Duodenal mucosa (tissue), 2 donors: ENCODE results near the gene FBXO30.

ENCODE experiments used
- H3K27ac ChIP-seq: one replicate; pipeline ENCODE4 v1.7.0; 2013; ENCODE audit warnings: low read depth, low read length
- H3K27me3 ChIP-seq, 2 donors: one replicate each; pipeline ENCODE4 v1.7.0; 2013; ENCODE audit warnings: low read length in 2 of 2, control low read depth in 1 of 2; ENCODE audit not compliant: insufficient read depth in 2 of 2, control insufficient read depth in 1 of 2
- H3K36me3 ChIP-seq, 2 donors: one replicate each; pipeline ENCODE4 v1.7.0; 2013; ENCODE audit warnings: low read length in 2 of 2, control low read depth in 1 of 2; ENCODE audit not compliant: insufficient read depth in 2 of 2, control insufficient read depth in 1 of 2
- H3K4me1 ChIP-seq, 2 donors: one replicate each; pipeline ENCODE4 v1.7.0; 2013; ENCODE audit warnings: low read length in 2 of 2, control low read depth in 1 of 2; ENCODE audit not compliant: insufficient read depth in 2 of 2, control insufficient read depth in 1 of 2
- H3K4me3 ChIP-seq, 2 donors: one replicate each; pipeline ENCODE4 v1.7.0; 2013; ENCODE audit warnings: low read length in 2 of 2, low read depth in 1 of 2
- H3K9ac ChIP-seq, 2 donors: one replicate each; pipeline ENCODE4 v1.7.0; 2013; ENCODE audit warnings: low read length in 2 of 2, low read depth in 1 of 2
- H3K9me3 ChIP-seq, 2 donors: one replicate each; pipeline ENCODE4 v1.7.0; 2013; ENCODE audit warnings: low read length in 2 of 2, control low read depth in 1 of 2; ENCODE audit not compliant: control insufficient read depth in 1 of 2

FBXO30 gene

DNA sequence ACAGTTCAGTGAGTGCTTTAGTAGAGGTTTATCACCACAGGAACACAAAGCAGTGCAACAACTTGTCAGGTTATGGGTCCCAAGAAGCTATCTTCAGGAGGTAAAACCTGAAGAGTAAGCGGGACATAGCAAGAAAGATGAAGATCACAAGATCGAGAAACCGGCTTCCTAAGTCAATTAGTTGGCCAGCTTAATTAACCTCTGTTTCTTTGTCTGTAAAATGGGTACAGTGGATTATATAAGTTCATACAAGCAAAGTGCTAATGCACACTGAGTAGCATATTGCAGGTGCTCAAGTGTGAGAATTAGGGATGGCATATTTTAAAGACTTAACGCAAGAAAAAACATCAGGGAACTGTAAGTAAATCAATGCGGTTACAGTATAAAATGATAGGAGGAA lies 12.5 kb downstream of the FBXO30 start:
- no peak overlapping the region for H3K27ac ChIP-seq

DNA sequence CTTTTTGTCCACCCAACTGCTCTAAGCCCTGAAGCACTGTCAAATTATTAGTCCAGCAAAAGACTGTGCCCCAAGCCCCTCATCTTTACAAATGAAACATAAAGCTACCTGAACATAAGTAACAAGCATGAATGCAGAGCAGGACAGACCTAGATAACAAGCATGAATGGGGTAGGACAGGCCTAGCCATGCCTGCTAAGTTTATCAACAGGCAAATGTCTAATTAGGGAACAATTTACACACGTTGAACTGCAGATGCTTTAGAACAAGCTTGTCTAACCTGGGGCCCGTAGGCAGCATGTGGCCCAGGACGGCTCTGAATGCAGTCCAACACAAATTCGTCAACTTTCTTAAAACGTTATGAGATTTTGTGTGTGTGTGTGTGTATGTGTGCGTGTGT lies 13.6 kb downstream of the FBXO30 start:
- Histone ChIP-seq H3K4me1 (no peaks in the 10 kb centered on the region), H3K36me3 (peaks cover 14 to 26% of the 10 kb centered on the region in 2 donors), H3K27me3 (no peaks in the 10 kb centered on the region), H3K4me3 (no peak overlapping the region), H3K9ac (no peak overlapping the region), H3K27ac (no peak overlapping the region), H3K9me3 (no peaks in the 10 kb centered on the region)

More for the DNA sequence above, 12.5 kb downstream of the FBXO30 start:
- Histone ChIP-seq H3K4me3 (no peak overlapping the region), H3K4me1 (no peaks in the 10 kb centered on the region), H3K9ac (no peak overlapping the region), H3K27me3 (no peaks in the 10 kb centered on the region), H3K36me3 (peaks cover 14 to 28% of the 10 kb centered on the region in 2 donors), H3K9me3 (no peaks in the 10 kb centered on the region)

DNA sequence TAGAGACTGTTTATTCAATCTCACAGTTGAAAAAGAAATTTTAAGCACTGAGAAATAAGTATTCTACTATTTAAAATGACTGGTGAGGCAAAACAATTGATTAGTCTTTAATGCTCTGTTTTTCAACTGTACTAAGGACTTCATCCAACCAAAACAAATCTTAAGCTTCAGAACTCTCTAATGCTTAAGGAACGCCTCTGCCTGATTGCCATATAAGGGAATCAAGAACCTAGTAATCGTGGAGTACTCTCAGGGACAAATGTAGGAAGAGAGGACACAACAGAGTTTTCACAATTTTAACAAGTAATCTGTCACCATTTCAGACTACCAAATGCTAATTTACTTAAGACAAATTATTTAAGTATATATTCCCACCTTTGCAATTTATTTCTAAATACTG lies 16.1 kb downstream of the FBXO30 start:
- no peak overlapping the region for H3K9ac ChIP-seq
- no peaks in the 10 kb centered on the region for H3K27me3 ChIP-seq
- peaks cover 0 to 4% of the 10 kb centered on the region in 2 donors for H3K36me3 ChIP-seq
- no peaks in the 10 kb centered on the region for H3K4me1 ChIP-seq
- H3K4me3 ChIP-seq = no peak overlapping the region
- no peaks in the 10 kb centered on the region for H3K9me3 ChIP-seq
- H3K27ac ChIP-seq = no peak overlapping the region

DNA sequence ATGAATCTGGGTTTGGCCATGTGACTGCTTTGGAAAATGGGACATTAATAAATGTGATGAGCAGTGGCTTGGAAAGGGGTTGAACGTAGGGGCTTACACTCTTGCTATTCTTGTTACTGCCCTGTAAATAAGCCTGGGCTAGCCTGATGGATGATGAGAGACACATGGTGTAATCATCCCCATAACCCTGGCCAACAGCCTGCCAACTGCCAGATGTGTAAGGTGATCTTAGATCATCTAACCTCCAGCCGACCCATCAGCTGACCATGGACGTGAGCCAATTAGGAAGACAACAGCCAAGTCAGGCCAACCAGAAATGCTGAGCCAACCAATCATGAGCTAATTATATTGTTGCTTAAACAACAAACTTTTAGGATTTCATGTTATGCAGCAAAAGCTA lies 25.2 kb downstream of the FBXO30 start:
- H3K4me3 ChIP-seq = no peak overlapping the region
- no peaks in the 10 kb centered on the region for H3K36me3 ChIP-seq
- no peak overlapping the region for H3K9ac ChIP-seq
- H3K27me3 ChIP-seq = no peaks in the 10 kb centered on the region
- no peak overlapping the region for H3K27ac ChIP-seq
- peaks cover 13 to 16% of the 10 kb centered on the region in 2 donors for H3K9me3 ChIP-seq
- no peaks in the 10 kb centered on the region for H3K4me1 ChIP-seq

DNA sequence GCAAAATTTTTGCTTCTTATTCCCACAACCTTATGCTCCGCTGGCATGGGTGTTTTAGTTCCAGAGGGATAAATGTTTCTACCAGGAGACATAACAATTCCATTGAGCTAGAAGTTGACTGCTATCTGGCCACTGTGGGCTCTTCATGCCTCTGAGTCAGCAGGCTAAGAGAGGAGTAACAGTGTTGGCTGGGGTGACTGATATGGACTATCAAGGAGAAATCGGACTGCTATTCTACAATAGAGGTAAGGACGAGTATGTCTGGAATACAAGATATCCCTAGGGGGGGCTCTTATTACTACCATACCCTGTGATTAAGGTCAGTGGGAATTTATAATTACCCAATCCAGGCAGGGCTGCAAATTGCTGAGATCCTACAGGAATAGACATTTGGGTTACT lies 26.9 kb downstream of the FBXO30 start:
- H3K4me3 ChIP-seq = no peak overlapping the region
- H3K9ac ChIP-seq = no peak overlapping the region
- no peak overlapping the region for H3K27ac ChIP-seq
- H3K4me1 ChIP-seq = no peaks in the 10 kb centered on the region
- no peaks in the 10 kb centered on the region for H3K27me3 ChIP-seq
- peaks cover 13 to 16% of the 10 kb centered on the region in 2 donors for H3K9me3 ChIP-seq
- no peaks in the 10 kb centered on the region for H3K36me3 ChIP-seq

DNA sequence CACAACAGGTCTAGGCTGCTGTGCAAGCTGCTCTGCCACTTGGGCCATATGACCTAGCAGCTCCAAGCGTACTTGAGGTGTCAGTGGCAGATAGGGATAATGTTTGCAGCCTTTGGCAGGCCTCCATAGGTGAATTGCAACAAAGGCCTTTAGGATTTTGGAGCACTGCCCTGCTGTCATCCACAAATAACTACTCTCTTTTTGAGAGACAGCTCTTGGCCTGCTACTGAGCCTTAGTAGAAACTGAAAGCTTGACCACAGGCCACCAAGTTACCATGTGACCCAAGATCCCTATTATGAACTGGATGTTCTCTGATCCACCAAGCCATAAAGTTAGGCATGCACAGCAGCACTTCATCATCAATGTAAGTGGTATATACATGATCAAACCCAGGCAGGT lies 29.9 kb downstream of the FBXO30 start:
- no peak overlapping the region for H3K4me3 ChIP-seq
- no peaks in the 10 kb centered on the region for H3K9me3 ChIP-seq
- H3K27me3 ChIP-seq = no peaks in the 10 kb centered on the region
- H3K9ac ChIP-seq = no peak overlapping the region
- H3K27ac ChIP-seq = no peak overlapping the region
- no peaks in the 10 kb centered on the region for H3K36me3 ChIP-seq
- no peaks in the 10 kb centered on the region for H3K4me1 ChIP-seq

DNA sequence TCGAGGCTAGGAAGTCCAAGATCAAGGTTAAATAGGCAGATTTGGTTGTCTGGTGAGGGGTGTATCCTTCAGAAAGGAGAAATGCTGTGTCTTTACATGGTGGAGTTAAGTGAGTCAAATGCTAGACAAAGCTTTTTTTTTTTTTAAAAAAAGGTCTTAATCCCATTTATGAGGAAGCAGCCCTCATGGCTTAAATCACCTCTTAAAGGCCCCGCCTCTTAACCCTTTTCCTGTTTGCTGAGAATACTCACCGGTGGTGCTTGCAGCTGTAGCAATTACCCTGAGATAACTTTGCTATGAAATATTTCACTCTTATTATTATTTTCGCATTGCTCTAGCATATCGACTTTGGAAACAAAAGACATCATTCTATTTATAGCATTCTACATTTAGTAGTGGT lies 30.8 kb downstream of the FBXO30 start:
- no peak overlapping the region for H3K27ac ChIP-seq
- H3K4me3 ChIP-seq = no peak overlapping the region
- H3K9ac ChIP-seq = no peak overlapping the region
- no peaks in the 10 kb centered on the region for H3K4me1 ChIP-seq
- no peaks in the 10 kb centered on the region for H3K36me3 ChIP-seq
- H3K27me3 ChIP-seq = no peaks in the 10 kb centered on the region
- H3K9me3 ChIP-seq = no peaks in the 10 kb centered on the region

DNA sequence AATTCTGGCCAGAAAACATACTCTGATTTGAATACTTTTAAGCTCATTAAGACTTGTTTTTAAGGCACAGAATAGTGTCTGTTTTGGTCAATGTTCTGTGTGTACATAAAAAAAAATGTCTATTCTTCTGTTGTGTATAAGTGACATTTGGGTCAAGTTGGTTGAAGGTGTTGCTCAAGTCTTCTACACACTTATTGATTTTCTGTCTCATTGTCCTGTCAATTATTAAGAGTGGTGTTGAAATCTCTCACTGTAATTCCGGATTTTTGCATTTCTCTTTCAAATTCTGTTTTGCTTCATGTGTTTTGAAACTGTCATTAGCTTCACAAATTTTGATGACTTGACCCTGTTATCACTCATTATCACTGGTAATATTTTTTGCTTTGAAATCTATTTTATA lies 41.7 kb downstream of the FBXO30 start:
- H3K27ac ChIP-seq = no peak overlapping the region
- H3K4me3 ChIP-seq = no peak overlapping the region
- no peaks in the 10 kb centered on the region for H3K4me1 ChIP-seq

DNA sequence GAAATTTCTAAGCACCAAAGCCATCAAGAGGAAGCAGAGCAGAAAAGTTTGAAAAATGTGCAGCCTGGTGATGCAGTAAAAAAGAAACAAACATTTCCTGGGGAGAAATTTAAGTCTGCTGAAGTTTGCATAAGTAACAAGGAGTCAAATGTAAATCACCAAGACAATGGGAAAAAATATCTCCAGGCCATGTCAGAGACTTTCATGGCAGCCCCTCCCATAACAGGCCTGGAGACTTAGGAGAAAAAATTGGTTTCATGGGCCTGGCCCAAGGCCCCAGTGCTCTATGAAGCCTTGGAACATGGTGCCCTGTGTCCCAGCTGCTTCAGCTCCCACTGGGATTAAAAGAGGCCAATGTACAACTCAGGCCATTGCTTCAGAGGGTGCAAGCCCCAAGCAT lies 49.1 kb downstream of the FBXO30 start:
- H3K9ac ChIP-seq = no peak overlapping the region
- H3K36me3 ChIP-seq = no peaks in the 10 kb centered on the region
- no peak overlapping the region for H3K27ac ChIP-seq
- no peaks in the 10 kb centered on the region for H3K27me3 ChIP-seq
- H3K9me3 ChIP-seq = no peaks in the 10 kb centered on the region
- H3K4me1 ChIP-seq = no peaks in the 10 kb centered on the region
- no peak overlapping the region for H3K4me3 ChIP-seq

More for the DNA sequence above, 41.7 kb downstream of the FBXO30 start:
- H3K9me3 ChIP-seq = no peaks in the 10 kb centered on the region
- no peaks in the 10 kb centered on the region for H3K27me3 ChIP-seq
- H3K36me3 ChIP-seq = no peaks in the 10 kb centered on the region
- H3K9ac ChIP-seq = no peak overlapping the region

DNA sequence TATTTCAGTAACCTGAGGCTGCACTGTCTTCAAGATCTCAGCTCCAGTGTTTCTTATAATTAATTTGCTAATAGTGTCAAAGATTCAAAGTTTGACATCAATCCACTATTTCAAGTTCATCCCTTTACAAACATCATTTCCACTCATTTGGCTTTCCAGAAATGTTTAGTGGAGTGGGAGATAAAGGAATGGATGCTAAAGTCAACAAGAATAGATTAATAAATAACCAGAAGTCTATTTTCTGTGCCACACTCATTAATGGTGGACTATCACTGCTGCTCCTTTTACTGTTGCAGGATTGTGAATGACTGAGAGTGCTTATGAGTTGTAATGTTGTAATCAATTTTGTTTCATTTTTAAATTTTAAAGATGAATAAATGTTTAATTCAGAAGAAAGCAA lies 50.9 kb downstream of the FBXO30 start:
- Histone ChIP-seq H3K4me3 (no peak overlapping the region), H3K9ac (no peak overlapping the region), H3K9me3 (no peaks in the 10 kb centered on the region), H3K4me1 (no peaks in the 10 kb centered on the region), H3K27me3 (no peaks in the 10 kb centered on the region), H3K36me3 (no peaks in the 10 kb centered on the region), H3K27ac (no peak overlapping the region)

DNA sequence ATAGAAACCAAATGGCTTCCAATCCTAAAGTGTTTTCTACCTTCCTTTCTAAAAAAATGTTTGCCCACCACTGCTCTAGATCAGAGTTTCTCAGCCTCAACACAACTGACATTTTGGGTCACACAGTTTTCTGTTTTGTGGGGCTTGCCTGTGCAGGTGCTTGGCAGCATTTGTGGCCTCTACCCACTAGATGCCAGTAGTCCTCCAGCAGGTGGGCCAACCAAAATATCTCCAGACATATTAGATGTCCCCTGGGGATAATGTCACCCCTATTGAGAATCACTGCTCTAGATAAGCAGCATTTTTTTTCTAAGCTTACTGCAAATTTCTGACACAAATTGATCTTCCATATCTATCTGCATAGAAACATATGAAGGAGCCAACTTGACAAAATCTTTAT lies 53.0 kb downstream of the FBXO30 start:
- Histone ChIP-seq H3K36me3 (no peaks in the 10 kb centered on the region), H3K27me3 (no peaks in the 10 kb centered on the region), H3K27ac (no peak overlapping the region), H3K4me1 (no peaks in the 10 kb centered on the region), H3K9ac (no peak overlapping the region), H3K4me3 (no peak overlapping the region), H3K9me3 (no peaks in the 10 kb centered on the region)
